GM18517 (cell line): Measurements from ENCODE around the gene FBXL4.

ENCODE experiments used
- ATAC-seq: cut with Tn5 transposase; IDR thresholded peaks from one replicate; pipeline ENCODE4 v1.9.1; 2021; ENCODE audit warnings: mild to moderate bottlenecking, moderate library complexity; ENCODE audit not compliant: unreplicated experiment

Gene FBXL4

DNA sequence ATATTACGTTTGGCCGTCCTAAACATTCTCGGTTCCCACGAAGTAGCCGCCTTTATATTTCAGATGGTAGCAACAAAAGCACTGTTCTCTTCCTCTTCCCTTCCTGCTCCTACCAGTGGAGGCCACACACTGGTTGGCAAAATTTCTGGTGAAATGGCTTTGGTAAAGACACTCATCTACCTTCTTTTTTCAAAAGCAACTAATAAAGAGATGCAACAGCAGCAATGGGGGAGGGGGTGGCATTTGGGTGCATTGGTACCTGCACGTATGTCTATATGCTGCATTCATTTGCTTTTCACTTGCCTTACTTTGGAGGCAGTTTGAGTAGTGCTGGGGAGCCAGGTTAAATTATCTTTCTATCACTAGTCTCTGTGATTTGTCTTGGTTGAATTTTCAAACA is 107.4 kb downstream of the FBXL4 start:
- ATAC-seq = no peak

DNA sequence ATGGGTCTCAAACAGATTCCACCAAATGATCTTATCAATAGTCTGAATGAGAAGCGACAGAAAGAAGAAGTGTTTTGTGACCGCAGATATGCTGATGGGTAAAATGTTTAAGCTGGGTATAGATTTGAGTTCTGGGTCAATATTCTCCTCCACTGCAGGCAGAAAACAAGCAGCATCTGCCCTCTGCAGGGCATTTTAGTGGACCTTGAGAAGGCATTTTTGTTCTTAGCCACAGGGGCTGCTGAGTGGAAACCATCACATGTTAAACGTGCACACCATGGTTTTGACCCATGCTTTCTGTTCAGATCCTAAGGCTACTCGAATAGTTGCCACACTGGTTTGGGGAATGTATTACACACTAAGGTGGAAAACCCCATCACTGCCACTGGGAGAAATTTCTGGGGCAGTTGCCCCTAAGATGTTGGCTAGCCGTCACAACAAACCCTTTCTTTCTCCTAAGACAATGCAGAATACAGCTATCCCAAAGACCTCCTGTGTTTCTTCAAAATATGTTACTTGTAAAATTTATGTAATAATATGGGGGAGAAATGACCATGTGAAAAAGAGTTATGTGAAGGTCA is 107.9 kb downstream of the FBXL4 start:
- no peak for ATAC-seq

DNA sequence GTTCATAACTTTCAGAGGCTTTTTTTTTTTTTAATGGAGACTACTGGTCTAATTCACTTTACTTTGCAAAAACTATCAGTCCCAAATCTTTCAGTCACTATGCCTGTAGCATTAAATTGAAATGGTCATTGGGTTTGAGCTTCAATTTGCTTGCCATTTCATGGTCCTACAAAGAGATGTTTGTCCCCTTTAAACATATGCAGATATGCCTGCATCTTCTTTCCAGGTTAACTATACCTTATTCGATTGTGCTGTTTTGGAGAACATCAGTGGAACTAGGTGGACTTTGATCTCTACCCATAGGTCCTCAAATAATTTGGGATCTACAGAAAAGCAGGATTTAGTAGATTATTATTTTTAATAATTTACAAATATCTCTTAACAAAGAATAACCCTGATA is 108.8 kb downstream of the FBXL4 start:
- no peak for ATAC-seq

DNA sequence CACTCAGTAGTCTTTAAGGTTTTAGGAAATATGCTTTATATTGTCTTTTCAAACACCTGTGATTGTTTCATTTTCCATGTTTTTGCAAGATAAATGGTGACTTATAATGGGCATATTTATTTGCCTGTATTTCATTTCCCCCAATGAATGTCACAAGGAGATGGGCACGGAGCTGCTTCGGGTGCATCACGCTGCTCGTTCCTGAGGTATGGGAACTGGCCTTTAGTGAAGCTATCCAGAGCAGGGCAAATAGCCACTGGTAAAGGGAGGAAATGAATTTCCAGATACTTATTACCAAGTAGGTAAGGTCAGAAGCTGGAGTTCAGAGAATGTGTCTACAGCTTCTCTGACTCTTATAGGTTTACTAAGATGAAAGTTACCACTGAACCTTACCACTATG is 109.7 kb downstream of the FBXL4 start:
- no peak for ATAC-seq

DNA sequence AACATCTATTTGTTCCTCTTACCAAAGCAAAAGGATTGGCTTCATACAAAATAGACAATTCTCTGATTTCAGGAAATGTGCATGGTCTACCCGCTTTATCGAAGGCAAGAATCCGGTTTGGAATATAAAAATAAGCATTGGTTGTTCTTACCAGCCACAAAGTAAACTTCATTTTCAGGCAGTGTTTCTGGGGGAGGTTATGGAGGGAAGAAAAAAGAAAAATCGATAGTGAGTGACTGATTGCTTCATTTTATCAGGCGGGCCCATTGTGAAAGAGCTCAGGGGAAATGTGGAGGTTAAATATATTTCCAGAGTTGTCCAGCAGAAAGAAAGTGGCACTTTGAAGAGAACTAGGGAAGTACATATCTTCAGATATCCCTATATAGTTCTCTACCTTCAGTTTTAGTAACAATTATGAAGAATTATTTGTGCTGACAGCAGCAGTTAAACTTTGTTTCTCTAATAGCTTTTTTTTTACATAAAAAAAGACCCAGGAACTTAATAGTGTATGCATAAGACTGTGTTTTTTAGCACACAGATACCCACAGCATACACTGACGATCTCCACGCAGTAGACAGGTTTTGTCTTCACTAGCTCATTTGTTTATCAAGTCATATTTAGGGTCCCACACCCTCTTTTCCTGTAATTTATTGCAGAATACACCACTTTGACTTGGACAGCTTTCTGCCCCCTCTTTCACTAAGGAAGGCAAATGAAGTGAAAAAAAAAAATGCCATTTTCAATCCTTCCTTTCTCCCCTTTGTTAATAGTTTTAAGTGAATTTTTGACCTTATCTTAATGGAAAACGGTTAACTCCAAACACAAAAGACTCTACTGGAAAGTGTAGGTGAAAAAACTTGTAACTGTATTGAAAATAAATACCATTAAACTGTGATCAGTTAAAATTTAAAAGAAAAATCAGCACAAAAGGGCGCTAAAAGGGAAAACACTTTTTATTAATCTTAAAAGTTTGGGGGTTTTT is 110.5 kb downstream of the FBXL4 start:
- ATAC-seq = no peak

DNA sequence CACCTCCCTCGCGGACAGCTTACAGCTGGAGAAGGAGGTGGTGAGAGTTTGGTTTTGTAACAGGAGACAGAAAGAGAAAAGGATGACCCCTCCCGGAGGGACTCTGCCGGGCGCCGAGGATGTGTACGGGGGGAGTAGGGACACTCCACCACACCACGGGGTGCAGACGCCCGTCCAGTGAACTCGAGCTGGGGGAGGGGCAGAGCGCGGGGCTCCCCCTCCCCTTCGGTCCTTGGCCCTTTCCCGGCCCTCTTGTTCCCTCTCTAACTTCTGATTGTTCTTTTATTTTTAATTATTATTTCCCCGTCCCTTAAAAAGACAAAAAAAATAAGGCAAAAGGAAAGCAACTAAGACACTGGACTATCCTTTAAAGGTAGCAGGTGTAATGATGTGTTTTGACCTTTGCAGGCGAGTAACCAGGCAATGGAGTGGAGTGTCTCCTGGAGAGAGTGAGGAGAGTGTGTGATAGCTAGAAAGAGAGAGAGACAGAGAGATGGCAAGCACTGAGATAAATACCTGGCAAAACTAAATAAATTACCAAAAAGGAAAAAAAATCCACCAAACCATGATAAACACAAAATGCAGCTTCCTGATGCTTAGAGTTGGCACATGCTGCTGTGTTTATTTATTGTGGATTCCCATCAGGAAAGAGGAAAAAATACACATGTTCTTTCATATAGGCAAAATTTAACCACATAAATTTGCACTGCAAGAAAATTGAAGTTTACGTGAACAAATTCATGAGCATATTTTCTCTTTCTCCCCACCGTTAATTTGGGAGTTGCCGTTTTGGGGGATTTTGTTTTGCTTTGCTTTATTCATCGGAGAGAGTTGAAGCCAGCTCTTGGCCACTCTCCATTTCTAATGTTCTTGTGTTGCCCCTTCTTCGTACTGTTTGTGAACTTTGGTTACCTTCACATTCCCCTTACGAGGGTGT is 111.5 kb downstream of the FBXL4 start:
- no peak for ATAC-seq

DNA sequence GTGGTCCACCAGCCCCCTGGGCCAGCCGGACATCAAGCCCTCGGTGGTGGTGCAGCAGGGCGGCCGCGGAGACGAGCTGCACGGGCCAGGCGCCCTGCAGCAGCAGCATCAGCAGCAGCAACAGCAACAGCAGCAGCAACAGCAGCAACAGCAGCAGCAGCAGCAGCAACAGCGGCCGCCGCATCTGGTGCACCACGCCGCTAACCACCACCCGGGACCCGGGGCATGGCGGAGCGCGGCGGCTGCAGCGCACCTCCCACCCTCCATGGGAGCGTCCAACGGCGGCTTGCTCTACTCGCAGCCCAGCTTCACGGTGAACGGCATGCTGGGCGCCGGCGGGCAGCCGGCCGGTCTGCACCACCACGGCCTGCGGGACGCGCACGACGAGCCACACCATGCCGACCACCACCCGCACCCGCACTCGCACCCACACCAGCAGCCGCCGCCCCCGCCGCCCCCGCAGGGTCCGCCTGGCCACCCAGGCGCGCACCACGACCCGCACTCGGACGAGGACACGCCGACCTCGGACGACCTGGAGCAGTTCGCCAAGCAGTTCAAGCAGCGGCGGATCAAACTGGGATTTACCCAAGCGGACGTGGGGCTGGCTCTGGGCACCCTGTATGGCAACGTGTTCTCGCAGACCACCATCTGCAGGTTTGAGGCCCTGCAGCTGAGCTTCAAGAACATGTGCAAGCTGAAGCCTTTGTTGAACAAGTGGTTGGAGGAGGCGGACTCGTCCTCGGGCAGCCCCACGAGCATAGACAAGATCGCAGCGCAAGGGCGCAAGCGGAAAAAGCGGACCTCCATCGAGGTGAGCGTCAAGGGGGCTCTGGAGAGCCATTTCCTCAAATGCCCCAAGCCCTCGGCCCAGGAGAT is 112.4 kb downstream of the FBXL4 start:
- ATAC-seq = no peak

DNA sequence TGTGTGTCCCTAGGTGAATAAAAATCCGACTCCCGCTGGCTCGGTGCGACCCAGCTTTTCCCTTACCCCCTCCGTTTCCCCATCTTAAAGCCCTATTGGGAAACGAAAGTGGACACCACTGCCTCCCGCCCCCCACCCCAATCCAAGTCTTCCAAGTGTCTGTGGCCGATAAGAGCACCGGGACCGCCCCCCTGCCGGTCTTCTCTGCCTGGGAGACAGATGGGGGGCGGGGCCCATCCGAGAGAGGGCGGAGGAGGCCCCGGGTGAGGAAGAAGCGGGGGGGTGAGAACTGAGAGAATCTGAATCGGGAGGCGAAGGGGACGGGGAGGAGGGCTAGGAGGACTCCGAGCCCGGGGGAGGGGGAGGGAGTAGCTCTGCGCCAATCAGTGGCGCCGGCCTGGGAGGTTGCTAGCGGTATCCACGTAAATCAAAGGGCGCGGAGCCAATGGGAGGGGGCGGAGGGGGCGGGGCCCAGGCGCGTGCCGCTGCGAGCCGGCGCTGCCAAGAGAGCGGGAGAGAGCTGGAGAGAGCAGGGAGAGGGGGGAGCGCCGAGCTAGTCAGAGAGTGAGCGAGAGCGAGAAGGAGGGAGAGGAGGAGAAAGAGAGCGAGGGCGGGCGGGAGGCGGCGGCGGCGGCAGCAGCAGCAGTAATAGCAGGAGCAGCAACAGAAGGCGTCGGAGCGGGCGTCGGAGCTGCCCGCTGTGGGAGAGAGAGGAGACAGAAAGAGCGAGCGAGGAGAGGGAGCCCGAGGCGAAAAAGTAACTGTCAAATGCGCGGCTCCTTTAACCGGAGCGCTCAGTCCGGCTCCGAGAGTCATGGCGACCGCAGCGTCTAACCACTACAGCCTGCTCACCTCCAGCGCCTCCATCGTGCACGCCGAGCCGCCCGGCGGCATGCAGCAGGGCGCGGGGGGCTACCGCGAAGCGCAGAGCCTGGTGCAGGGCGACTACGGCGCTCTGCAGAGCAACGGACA is 113.4 kb downstream of the FBXL4 start, which contains the start of gene POU3F2:
Gene POU3F2 (plus strand): TSS at position 515 of the 972 bp plus-strand sequence. CDS start 300 bp downstream, at position 815.
- peak; percentile 54 for ATAC-seq

DNA sequence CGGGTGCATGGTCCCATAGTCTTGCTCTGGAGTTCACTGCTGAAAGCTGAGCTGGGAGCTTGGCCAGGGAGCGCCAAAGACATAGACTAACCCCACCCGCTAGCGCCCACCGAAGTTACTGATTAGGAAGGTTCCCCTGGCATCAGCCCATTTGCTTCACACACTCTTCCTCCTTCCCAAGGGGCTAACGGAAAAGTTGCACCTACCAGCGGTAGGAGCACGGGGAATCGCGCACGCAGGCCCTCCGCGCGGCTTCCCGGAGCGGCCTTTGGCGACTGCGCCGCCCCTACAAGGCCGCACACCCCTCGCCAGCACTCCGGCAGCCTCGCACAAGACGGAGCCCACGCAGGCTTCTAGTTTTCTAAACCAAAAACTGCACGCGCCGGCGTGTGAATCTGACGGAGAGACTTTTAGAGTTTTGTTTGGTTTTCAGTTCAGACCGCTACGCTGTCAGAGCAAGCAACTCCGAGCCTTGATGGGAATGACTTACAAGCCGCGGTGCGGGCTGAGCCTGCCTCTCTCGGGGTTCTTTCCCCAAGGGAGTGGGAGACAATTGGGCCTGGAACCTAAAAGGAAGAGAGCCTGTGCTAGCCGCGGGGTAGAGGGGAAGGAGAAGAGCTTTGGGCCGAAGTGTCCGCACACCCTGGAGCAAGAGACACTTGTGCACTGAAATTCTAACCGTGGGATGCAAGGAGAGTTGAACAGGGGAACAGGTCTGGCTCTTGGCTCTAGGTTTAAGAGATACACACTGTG is 114.3 kb downstream of the FBXL4 start:
- ATAC-seq = no peak

DNA sequence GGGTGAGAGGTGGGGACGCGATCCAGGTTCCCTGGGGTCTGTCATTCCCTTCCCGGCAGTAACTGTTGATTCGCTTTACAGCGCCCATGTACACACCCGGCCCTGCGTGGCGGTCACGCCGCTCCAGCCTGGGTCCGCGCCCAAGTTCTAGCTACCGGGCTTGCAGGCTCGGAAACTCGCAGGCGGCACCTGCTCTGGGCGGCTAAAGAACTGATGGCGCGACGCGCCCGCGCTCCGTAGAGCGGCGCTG is 114.8 kb downstream of the FBXL4 start:
- ATAC-seq = no peak

DNA sequence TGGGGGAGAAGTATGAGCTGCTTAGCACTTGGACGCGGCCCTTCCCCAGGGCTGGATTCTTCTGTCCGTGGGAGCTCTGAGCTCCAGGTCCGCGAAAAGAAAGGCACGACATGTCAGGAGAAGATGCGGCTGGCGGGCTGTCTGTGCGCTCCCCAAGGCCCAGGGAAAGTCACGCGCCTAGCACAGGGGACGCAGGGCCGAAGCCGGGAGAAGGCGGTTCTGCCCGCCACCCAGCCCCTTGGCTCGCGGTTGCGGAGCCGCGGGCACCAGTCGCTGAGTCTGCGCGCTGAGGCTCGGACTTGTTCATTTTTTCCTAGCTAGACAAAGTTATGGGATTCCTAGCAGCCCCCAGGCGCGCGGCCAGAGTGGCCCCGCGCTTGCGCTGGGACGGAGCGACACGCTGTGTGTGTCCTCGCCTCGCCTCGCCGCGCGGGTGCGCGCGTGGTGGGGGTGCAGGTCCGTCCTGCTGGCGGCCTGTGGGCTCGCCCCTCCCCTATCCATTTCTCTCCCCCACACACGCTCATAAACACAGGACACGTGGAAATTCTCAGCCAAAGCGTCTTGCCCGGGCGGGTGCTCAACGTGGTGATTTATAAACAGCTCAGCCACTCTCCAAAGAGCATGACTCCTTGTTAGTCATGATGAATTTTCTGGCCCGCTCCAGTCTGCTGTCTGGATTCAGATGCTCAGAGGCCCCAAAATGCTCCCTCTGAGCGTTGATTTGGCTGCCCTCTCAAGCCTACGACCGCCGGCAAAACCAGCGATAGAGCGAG is 115.3 kb downstream of the FBXL4 start:
- ATAC-seq = no peak

DNA sequence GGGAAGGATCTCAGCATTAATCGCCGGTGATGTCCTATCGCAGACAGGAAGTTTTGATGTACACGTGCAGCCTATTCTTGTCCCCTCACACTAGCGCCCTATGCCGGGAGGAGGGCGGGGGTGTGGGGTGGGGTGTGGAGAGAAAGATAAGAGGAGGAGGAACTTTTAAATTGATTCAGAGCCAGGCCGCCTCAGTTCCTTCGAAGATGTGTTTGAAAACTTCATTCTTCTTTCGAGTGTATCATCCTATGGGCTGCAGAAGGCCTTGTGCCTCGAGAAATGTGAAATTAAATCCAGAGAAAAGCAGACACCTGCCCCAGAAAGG is 115.8 kb downstream of the FBXL4 start:
- no peak for ATAC-seq

DNA sequence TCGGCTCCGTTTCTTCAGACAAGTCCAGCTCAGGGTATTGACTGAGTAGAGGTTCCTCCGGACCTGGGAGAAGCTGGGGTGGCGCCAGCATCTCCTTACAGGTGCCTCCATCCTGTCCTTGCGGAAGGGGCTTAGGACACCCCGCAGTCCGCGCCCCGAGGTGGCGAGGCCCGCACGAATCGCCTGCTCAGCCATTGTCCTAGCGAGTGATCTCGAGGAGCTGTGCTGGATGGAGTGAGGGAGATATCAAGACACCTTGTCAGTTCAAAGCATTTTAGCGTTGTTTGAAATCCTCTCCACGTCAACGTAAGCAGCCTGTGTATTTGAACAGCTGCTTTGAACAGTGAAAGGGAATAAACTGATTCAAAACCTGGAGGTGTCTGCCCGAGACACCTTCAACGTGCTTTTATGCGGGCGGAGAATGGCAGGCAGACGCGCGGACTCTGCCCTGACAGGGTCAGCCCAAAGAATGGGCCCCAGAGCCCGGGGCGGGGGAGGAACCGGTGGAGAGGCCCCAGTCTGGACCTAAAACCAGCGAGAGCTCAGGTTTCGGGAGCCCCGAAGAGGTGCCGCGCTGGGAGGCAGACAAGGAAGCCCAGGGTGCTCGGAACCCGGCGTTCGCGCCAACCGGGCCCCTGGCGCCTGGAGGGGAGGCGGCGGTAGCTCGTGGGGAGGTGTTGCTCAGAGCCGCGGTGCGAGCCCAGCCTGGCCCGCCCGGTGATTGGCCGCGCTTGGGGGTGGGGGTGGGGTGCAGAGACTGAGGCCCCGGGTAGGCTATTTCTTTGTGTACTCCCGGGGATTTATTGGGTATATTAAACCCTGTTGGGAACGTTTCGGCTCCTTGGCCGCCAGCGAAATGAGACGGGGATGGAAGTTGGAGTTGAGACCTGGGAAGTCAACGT is 116.4 kb downstream of the FBXL4 start:
- ATAC-seq = no peak

DNA sequence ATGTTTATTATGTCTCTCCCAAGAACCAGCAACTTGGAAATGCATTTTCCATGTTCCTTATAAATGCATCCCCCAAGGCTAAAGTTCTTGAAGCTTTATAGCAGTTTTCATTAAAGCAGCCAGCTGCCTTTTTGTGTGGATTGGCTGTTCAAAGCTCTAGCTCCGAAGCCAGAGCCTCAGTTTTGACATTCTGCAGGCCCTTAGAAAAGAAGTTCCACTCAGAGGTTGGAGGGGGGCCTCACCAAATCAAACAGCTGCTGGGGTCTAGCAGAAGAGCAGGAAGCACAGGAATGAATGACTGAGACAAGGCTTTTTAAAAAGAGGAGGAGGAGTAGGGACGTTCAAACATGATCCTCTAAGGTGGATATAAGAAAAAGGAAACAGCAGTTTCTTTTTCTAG is 117.6 kb downstream of the FBXL4 start:
- no peak for ATAC-seq

DNA sequence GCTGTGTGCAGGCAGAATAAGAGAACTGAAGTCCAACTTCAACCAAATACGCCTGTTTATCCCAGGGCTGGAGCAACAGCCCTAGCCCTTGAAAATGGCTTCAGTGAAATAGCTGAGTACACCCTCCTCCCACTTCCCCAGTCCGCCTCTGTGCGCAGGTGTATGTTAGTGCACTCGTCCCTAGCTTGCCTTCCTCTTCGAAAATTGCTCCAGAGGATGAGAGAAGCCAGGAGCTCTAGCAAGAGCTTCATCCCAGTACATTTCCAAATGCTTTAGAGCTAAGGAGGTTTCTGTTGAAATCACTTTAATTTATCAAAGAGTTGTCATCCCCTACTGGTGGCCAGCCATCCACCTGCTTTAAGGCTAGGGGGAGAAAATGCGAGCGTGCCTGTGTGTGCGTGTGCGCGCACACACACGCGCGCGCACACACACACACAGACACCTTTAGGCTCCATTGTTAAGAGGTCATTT is 118.8 kb downstream of the FBXL4 start:
- no peak for ATAC-seq

DNA sequence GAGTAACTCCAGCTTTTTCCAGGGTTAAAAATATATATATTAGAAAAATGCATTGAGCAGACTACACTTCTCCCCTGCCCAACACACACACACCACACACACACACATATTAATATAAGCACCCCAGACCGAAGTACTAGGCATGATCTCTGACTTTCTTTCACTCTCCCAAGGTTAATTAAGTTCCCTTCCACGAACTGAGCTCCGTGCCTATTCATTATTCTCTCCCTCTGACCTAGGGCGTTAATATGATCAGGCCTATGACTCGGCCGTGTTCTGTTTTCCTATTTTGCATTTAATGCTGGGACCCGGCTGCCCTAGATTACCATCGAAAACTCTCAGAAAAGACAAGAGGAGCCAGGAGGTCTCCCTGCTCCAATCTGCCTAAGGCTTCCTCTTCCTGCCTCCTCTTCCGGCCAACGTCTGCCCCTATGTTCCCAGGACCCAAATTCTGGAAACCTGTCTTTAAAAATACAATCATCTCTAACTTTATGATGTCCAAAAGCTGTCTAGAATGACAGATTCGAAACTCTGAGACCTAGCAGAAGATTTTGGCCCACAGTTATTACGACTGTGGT is 119.4 kb downstream of the FBXL4 start:
- ATAC-seq = no peak
